Ovary (tissue), 3 donors: ENCODE measurements around the gene GAL3ST2.

ENCODE experiments used
- CTCF ChIP-seq, 3 donors: fragments of 450-650 bp in 2 of 3; fragments of 200-600 bp in 1 of 3; IDR thresholded peaks; one replicate each; pipeline versions ENCODE4 v1.5.1 to v1.8.0; 2016 to 2022; ENCODE audit warnings: antibody characterized with exemption in 3 of 3, mild to moderate bottlenecking in 1 of 3
- EP300 ChIP-seq: sonication (generic); formaldehyde crosslinking; IDR thresholded peaks from one replicate; pipeline ENCODE4 v1.6.1; 2017; ENCODE audit warnings: antibody characterized with exemption
- POLR2A ChIP-seq: fragments of 450-650 bp; IDR thresholded peaks from one replicate; pipeline ENCODE4 v1.6.1; 2017; ENCODE audit warnings: antibody characterized with exemption, mild to moderate bottlenecking, moderate library complexity
- donor health status: DM: no; HTN: no; CAD: no.

GRCh38 chr2:241746084-241746483 is 30.5 kb upstream of the GAL3ST2 start:
- TF ChIP-seq CTCF (IDR thresholded peaks at IDR 0.05) = no peak
- no peak for TF ChIP-seq POLR2A
- TF ChIP-seq EP300 = no peak
